NCI-H82 treated with DMSO at 0.1 percent for 48 hours (cell line): ENCODE data around the gene MS4A1.
"Not testable (repeated sequence)": the region's sequence is repeated elsewhere in the genome, so short reads cannot be mapped to it uniquely, and the experiment has no call there.

Source experiments
- DNase-seq: peaks from one replicate; lab custom pipeline; 2025; ENCODE audit not compliant: unreplicated experiment; lab: John Stamatoyannopoulos, UW

Gene MS4A1

DNA sequence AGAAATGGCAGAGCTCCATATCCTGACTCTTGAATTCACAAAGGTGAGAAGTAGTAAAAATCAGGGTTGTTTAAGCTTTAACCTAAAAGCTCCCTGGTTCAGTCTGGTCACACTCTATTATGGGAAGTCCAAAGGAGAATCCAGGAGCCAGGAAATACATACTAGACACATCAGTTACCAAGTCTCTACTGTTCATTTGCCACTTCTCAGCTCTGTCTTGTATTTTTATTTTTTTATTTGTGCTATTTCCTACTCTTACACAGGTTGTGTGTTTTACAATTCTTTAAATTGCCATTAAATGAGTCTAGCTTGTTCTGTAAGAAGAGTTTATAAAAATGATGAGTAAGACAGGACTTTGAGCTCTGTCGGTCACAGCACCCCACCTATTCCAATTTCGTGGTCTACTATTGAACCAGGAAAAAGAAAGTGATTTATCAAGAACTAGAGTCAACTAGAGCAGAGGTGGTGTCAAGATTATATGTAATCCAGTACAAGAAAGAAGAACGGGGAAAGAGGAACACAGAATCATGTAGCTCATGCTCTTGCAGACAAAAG, 46.7 kb downstream of the MS4A1 start:
- no peak for DNase-seq

DNA sequence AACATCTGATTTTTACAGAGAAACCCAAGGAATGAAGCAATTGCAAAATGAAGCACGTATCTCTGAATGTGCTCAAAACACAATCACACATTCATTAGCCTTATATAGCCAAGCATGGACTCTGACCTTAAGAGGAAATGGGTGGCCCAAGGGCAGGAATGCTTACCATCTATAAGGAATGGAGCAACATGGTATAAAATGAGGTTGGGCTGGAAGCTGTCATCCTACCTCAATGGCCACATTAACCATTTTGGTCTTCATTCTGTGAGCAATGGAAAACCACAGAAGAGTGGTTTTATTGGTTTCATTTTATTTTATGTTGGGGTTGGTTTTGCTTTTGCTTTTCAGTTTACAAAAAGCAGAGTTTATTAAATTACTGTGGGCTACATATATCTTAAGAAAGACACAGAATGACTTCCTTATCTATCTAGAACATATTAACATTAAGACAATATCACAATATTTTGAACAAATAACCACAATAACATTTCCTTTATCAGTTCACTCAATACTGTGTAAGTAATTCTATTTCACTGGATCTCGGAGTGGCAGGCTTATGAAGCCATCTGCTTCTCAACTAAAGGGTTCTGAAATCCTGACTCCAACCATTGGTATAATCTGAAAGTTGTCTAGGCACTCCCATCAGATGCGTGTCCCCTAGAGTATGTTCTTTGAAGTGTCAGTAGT, 48.7 kb downstream of the MS4A1 start:
- no peak for DNase-seq

DNA sequence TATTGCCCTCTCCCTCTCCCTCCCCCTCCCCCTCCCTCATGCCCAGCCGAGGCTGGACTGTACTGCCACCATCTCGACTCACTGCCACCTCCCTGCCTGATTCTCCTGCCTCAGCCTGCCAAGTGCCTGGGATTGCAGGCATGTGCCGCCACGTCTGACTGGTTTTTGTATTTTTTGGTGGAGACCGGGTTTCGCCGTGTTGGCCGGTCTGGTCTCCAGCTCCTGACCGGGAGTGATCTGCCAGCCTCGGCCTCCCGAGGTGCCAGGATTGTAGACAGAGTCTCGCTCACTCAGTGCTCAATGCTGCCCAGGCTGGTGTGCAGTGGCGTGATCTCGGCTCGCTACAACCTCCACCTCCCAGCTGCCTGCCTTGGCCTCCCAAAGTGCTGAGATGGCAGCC, 54.0 kb downstream of the MS4A1 start:
- DNase-seq: not testable (repeated sequence)

DNA sequence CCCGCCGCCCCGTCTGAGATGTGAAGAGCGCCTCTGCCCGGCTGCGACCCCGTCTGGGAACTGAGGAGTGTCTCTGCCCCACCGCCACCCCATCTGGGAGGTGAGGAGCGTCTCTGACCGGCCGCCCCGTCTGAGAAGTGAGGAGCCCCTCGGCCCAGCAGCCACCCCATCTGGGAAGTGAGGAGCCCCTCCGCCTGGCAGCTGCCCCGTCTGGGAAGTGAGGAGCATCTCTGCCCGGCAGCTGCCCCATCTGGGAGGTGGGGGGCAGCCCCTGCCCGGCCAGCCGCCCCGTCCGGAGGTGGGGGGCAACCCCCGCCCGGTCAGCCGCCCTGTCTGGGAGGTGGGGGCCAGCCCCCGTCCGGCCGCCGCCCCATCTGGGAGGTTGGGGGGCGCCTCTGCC, 54.6 kb downstream of the MS4A1 start:
- DNase-seq: not testable (repeated sequence)

DNA sequence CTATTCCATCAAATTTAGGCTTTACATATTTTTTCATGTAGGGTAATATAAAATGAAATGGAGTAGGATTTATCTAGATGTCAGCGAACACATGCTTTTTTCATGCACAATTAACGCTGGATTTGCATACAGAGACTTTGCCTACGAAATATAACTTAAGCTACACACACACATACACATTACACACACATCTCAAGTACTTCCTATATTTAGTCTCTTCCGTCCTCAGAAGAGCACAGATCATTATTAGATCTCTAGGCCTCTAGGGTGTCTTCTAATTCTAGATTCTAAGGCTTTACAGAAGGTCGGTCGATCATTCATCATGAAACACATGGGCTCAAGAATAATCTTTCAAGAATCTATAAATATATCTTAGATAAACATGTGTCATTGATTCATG, 55.7 kb downstream of the MS4A1 start:
- no peak for DNase-seq

DNA sequence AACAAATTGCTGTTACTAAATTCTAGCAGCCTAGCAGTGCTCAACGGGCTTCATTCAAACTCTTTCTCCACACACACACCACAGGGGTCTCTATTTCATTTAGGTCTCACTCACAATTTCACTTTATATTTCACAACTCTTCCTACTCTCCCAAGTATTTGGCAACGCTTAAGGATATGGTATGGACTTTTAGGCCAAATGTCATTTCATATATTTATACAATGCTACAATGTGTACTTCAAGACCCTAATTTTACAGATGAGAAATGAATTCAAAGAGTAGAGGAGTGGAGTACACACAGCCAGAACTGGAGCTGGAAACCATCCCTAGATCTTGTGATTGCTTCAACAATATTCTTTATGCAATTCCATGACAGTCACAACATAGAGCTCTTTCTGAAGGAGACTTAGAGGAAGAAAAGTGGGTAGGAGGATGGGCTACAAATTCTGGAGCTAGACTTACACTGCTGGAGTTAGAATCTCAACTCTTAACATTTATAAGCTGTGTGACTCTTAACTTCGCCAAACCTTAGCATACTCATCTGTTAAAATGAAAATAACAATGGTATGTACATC, 57.1 kb downstream of the MS4A1 start:
- no peak for DNase-seq

DNA sequence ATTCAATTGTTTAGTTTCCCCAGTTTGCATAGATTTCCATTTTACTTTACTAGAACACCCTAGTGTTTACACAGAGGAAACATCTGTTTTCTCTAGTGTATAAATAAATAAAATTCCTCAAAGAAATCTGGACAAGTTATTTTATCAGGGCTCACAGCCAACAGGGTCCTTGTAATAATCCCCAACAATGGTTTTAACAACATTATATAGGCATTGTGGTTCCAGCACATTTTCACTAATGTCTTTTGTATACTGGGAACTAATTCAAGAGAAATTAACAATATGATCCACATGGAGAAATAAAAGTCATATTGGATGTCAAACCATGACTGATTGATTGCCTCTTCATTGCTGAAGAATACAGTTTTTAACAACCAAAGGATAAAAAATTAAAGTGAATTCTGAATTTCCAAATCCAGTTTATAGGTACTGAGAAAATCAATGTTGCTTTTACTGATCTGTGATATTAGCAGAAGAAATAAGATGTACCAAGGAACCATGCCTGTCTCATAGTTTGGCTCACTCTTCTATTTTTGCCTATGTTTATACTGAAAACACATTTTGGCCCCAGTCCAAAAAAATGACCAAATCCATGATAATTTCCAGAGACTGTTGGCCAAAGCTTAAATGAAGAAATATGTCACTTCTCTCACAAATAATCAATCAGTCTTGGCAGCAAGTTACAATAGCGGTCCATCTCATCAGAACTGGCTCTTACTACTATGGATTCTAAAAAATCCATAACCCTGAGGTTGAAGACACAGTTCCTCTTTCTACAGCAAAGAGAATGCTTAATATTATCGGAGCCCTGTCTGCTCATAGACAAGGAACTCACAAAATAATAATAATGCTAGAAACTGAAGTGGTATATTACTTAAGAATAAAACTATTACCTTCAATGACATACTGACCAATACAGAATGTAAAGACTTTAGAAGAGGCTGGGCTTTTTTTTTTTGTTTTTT, 58.1 kb downstream of the MS4A1 start:
- DNase-seq: no peak

DNA sequence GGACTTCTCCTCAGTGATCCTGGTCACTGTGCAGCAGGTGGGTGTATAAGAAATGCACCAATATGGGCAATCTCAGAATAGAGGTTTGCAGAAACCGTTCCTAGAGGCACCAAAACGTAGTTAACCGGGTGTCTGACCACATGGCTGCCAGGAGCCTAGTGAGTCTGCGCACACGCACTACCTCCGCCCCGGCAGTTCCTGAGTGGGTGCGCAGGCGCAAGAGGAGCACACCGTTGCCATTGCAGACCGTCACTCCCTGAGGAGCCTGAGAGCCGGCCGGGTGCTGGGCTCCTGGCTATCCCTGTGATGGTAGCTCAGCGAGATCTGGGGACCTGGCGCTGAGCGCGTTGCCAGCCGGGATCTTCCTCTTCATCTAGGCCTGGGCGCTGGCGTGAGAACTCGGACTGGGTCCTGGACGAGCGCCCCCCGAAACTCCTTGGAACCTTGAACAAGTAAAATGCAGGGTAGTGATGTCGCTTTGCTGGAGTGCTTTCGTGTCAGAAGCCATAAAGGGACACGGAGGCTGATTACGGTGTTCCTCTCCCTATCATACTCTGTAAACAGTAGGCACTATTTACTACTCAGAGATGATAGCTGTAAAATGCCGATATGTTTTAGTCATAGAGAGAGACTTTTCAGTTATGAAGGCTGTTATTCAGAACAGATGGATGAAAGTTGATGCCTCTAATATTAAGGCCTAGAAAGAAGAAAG, 59.7 kb downstream of the MS4A1 start, which contains the start of gene MS4A13:
MS4A13 (plus strand) TSS at position 249 of the 712 bp plus-strand sequence. CDS start 2,692 bp downstream, outside the sequence.
- DNase-seq: no peak
